Adrenal gland (tissue), 5 donors: Measurements from ENCODE around the gene RPL26.

Experiments used
- CTCF ChIP-seq, 6 experiments: fragments of 450-650 bp in 4 of 6; fragments of 200-600 bp in 2 of 6; sonication (generic) in 1 of 6; IDR thresholded peaks; 1 replicate in 5 of 6; 2 replicates in 1 of 6; pipeline versions ENCODE4 v1.5.1 to v1.8.0; 2016 to 2021; ENCODE audit warnings: antibody characterized with exemption in 6 of 6, mild to moderate bottlenecking in 2 of 6, moderate library complexity in 1 of 6
- POLR2A ChIP-seq, 2 donors: fragments of 450-650 bp; IDR thresholded peaks; one replicate each; pipeline ENCODE4 v1.6.1; 2017; ENCODE audit warnings: antibody characterized with exemption in 2 of 2, mild to moderate bottlenecking in 2 of 2, moderate library complexity in 1 of 2
- donor health status: DM: no; HTN: no; CAD: no.

- TF ChIP-seq CTCF (IDR thresholded peaks at IDR 0.05) (no peak), POLR2A (IDR thresholded peaks at IDR 0.05) (no peak)
Measured at GRCh38 chr17:8397636-8398035, 14.6 kb upstream of the RPL26 start, which contains the start of gene RNF222.
